H1 (cell line): ENCODE measurements around the gene MIPOL1. TPM values are rescaled to one million over a fixed set of nuclear protein-coding genes. Genes with fewer than 3 reads are reported as not detected.

Experiments used
- CTCF ChIA-PET: fragments of 300-600 bp; sonication (Branson Sonifier 250); formaldehyde crosslinking; loops from one replicate; lab custom pipeline; 2021; ENCODE audit not compliant: partially characterized antibody; lab: Charles Lee
- POLR2A ChIA-PET: fragments of 300-600 bp; sonication (Branson Sonifier 250); formaldehyde crosslinking; loops from one replicate; lab custom pipeline; 2021; ENCODE audit warnings: inconsistent platforms; ENCODE audit not compliant: partially characterized antibody; lab: Charles Lee
- DNase-seq, 2 experiments: peaks; one replicate each; pipeline versions ENCODE4 v3.0.0 to v3.0.0-alpha.2; 2010 to 2022; ENCODE audit warnings: low spot score in 2 of 2, low read depth in 1 of 2, mixed read lengths in 1 of 2
- FAIRE-seq: peaks from 2 replicates; lab custom pipeline; 2011; peaks lifted over from hg19 to GRCh38; lab: Jason Lieb, UNC
- H2AFZ ChIP-seq: 2 replicates; pipeline ENCODE4 v1.8.1; 2012; ENCODE audit warnings: low read length, inconsistent platforms
- H2AK5ac ChIP-seq: 2 replicates; pipeline ENCODE4 v1.6.1; 2013; ENCODE audit warnings: low read depth, low read length
- H2BK120ac ChIP-seq: replicated peaks from 2 replicates; pipeline ENCODE3; 2013; ENCODE audit warnings: low read depth, low read length, inconsistent platforms
- H2BK12ac ChIP-seq: 2 replicates; pipeline ENCODE4 v1.6.1; 2013; ENCODE audit warnings: low read depth, low read length
- H2BK15ac ChIP-seq: 2 replicates; pipeline ENCODE4 v1.6.1; 2013; ENCODE audit warnings: low read length
- H2BK20ac ChIP-seq: 2 replicates; pipeline ENCODE4 v1.6.1; 2013; ENCODE audit warnings: low read length
- H2BK5ac ChIP-seq: 2 replicates; pipeline ENCODE4 v1.6.1; 2013; ENCODE audit warnings: low read depth, low read length
- H3K14ac ChIP-seq: 2 replicates; pipeline ENCODE4 v1.6.1; 2013; ENCODE audit warnings: inconsistent platforms; ENCODE audit not compliant: insufficient read length
- H3K18ac ChIP-seq: 2 replicates; pipeline ENCODE4 v1.6.1; 2013; ENCODE audit warnings: low read length; ENCODE audit errors: extremely low read depth
- H3K23ac ChIP-seq: 2 replicates; pipeline ENCODE4 v1.6.1; 2013; ENCODE audit warnings: inconsistent platforms; ENCODE audit not compliant: insufficient read length
- H3K23me2 ChIP-seq: 2 replicates; pipeline ENCODE4 v1.6.1; 2013; ENCODE audit warnings: low read depth, low read length
- H3K27ac ChIP-seq: 2 replicates; pipeline ENCODE4 v1.6.1; 2011; ENCODE audit warnings: low read depth, low read length, inconsistent platforms
- H3K27me3 ChIP-seq, 4 experiments: replicated peaks in 1 of 4; 1 replicate in 1 of 4; 2 replicates in 3 of 4; pipeline versions ENCODE4 v1.6.1 to v1.8.1; 2011 to 2013; ENCODE audit warnings: low read length in 3 of 4, mild to moderate bottlenecking in 3 of 4, inconsistent platforms in 2 of 4, mixed read lengths in 2 of 4, moderate library complexity in 1 of 4; ENCODE audit not compliant: control insufficient read depth in 3 of 4, insufficient read depth in 3 of 4; ENCODE audit errors: extremely low read depth in 1 of 4
- H3K36me3 ChIP-seq, 4 experiments: 2 replicates each; pipeline versions ENCODE4 v1.6.1 to v1.8.1; 2011 to 2013; ENCODE audit warnings: mild to moderate bottlenecking in 4 of 4, low read length in 3 of 4, moderate library complexity in 2 of 4, control low read depth in 1 of 4, inconsistent platforms in 1 of 4; ENCODE audit not compliant: insufficient read depth in 4 of 4, control insufficient read depth in 2 of 4
- H3K4ac ChIP-seq: replicated peaks from 2 replicates; pipeline ENCODE3; 2013; ENCODE audit warnings: low read length, low read depth, mixed read lengths, inconsistent platforms; ENCODE audit not compliant: insufficient read length
- H3K4me1 ChIP-seq, 4 experiments: replicated peaks in 1 of 4; 1 replicate in 1 of 4; 2 replicates in 3 of 4; pipeline versions ENCODE4 v1.6.1 to v1.8.1; 2011 to 2013; ENCODE audit warnings: low read length in 3 of 4, inconsistent platforms in 2 of 4, mixed read lengths in 1 of 4; ENCODE audit not compliant: insufficient read depth in 4 of 4, control insufficient read depth in 3 of 4
- H3K4me2 ChIP-seq, 2 experiments: 2 replicates each; pipeline versions ENCODE4 v1.6.1 to v1.8.1; 2011 to 2013; ENCODE audit warnings: low read depth in 2 of 2, low read length in 2 of 2, control low read depth in 1 of 2, inconsistent platforms in 1 of 2, mild to moderate bottlenecking in 1 of 2; ENCODE audit not compliant: insufficient read depth in 1 of 2
- H3K4me3 ChIP-seq, 4 experiments: fragments of 200-600, 300-600 bp in 1 of 4; sonication (generic), shearing (Covaris generic), sonication (Bioruptor Twin) in 1 of 4; 2 replicates each; pipeline versions ENCODE4 v1.5.1 to v1.8.1; 2011 to 2016; ENCODE audit warnings: low read length in 4 of 4, low read depth in 3 of 4, control low read depth in 2 of 4, inconsistent platforms in 2 of 4, mild to moderate bottlenecking in 2 of 4, mixed read lengths in 1 of 4, moderate library complexity in 1 of 4; ENCODE audit not compliant: insufficient read depth in 2 of 4; ENCODE audit errors: extremely low read depth in 1 of 4
- H3K56ac ChIP-seq: replicated peaks from 2 replicates; pipeline ENCODE3; 2013; ENCODE audit warnings: low read depth, mild to moderate bottlenecking, mixed read lengths, low read length, inconsistent platforms; ENCODE audit not compliant: insufficient read length
- H3K79me1 ChIP-seq: 2 replicates; pipeline ENCODE4 v1.6.1; 2013; ENCODE audit warnings: low read depth, low read length, control low read depth
- H3K79me2 ChIP-seq, 2 experiments: 2 replicates each; pipeline versions ENCODE4 v1.6.1 to v1.8.1; 2012 to 2013; ENCODE audit warnings: low read length in 2 of 2, mild to moderate bottlenecking in 2 of 2, inconsistent platforms in 1 of 2; ENCODE audit not compliant: insufficient read depth in 2 of 2, control insufficient read depth in 1 of 2
- H3K9ac ChIP-seq, 4 experiments: replicated peaks in 1 of 4; 1 replicate in 1 of 4; 2 replicates in 3 of 4; pipeline versions ENCODE4 v1.6.1 to v1.8.1; 2011 to 2013; ENCODE audit warnings: low read depth in 3 of 4, low read length in 3 of 4, control low read depth in 2 of 4, mild to moderate bottlenecking in 2 of 4, moderate library complexity in 2 of 4, inconsistent platforms in 1 of 4; ENCODE audit errors: extremely low read depth in 1 of 4
- H3K9me3 ChIP-seq, 2 experiments: 2 replicates each; pipeline versions ENCODE4 v1.6.1 to v1.8.1; 2012 to 2013; ENCODE audit warnings: mild to moderate bottlenecking in 2 of 2, moderate library complexity in 2 of 2, control low read depth in 1 of 2, inconsistent platforms in 1 of 2, low read depth in 1 of 2, low read length in 1 of 2, mixed read lengths in 1 of 2; ENCODE audit not compliant: insufficient read depth in 2 of 2
- H4K20me1 ChIP-seq, 2 experiments: replicated peaks in 1 of 2; 2 replicates each; pipeline versions ENCODE3 to v1.8.1; 2011 to 2013; ENCODE audit warnings: inconsistent platforms in 2 of 2, low read length in 2 of 2, mild to moderate bottlenecking in 1 of 2; ENCODE audit not compliant: insufficient read depth in 2 of 2, control insufficient read depth in 1 of 2
- H4K5ac ChIP-seq: 2 replicates; pipeline ENCODE4 v1.6.1; 2013; ENCODE audit warnings: low read length, low read depth, mixed read lengths, inconsistent platforms; ENCODE audit not compliant: insufficient read length
- H4K8ac ChIP-seq: 2 replicates; pipeline ENCODE4 v1.8.0; 2013; ENCODE audit warnings: mild to moderate bottlenecking, moderate library complexity, low read length, inconsistent platforms; ENCODE audit not compliant: insufficient read depth; ENCODE audit errors: extremely low read depth
- H4K91ac ChIP-seq: replicated peaks from 2 replicates; pipeline ENCODE3; 2013; ENCODE audit warnings: low read length, mixed read lengths, inconsistent platforms; ENCODE audit not compliant: insufficient read length
- CTCF ChIP-seq, 3 experiments: IDR thresholded peaks; 1 replicate in 2 of 3; 2 replicates in 1 of 3; pipeline versions ENCODE4 v1.5.1 to v1.6.1; 2011; ENCODE audit warnings: low read length in 3 of 3, mild to moderate bottlenecking in 3 of 3, inconsistent platforms in 2 of 3, low read depth in 1 of 3, moderate library complexity in 1 of 3; ENCODE audit not compliant: insufficient read depth in 1 of 3; ENCODE audit errors: control extremely low read depth in 1 of 3
- JUND ChIP-seq: IDR thresholded peaks from 2 replicates; pipeline ENCODE4 v1.6.1; 2011; ENCODE audit warnings: mild to moderate bottlenecking, improper control_type of control experiment, low read length
- KDM4A ChIP-seq: IDR thresholded peaks from one replicate; pipeline ENCODE4 v1.7.1; 2012; ENCODE audit warnings: low read depth, mild to moderate bottlenecking, moderate library complexity, low read length, inconsistent platforms; ENCODE audit not compliant: severe bottlenecking
- SIX5 ChIP-seq: IDR thresholded peaks from 2 replicates; pipeline ENCODE4 v1.6.1; 2011; ENCODE audit warnings: mild to moderate bottlenecking, low read depth, low read length
- SP1 ChIP-seq: IDR thresholded peaks from 2 replicates; pipeline ENCODE4 v1.6.1; 2011; ENCODE audit warnings: low read depth, low read length
- WGBS, 2 experiments: shearing (Covaris generic) in 1 of 2; methylation state at CpG; one replicate each; pipeline versions ENCODE4 v1.1.6 to v1.1.7; 2013 to 2015; ENCODE audit warnings: low lambda C conversion rate in 2 of 2, mixed read lengths in 2 of 2, inconsistent platforms in 1 of 2, low coverage in 1 of 2, missing lambda C conversion rate in 1 of 2; ENCODE audit not compliant: insufficient replicate concordance in 2 of 2, insufficient coverage in 1 of 2, insufficient read length in 1 of 2; ENCODE audit errors: extremely low coverage in 1 of 2, missing lambda C conversion rate in 1 of 2; 5-methylcytosine and 5-hydroxymethylcytosine counted together
- polyA plus RNA-seq, 7 experiments: library from polyadenylated mRNA; depleted of rRNA in 3 of 7; stranded (reverse) in 5 of 7; unstranded in 2 of 7; fragments of >200 nt in 5 of 7; fragments of 200-250 nt in 2 of 7; gene quantifications; 1 replicate in 5 of 7; 2 replicates in 1 of 7; 4 replicates in 1 of 7; pipeline versions ENCODE4 v1.2.1 to v1.2.3, GENCODE V29; 2011 to 2013; ENCODE audit warnings: missing spikeins in 2 of 7, mixed read lengths in 2 of 7
- total RNA-seq: library from RNA; stranded (reverse); fragmentation: NEBNext Ultra II Directional; extraction: Animal tissue kit (Norgen Biotek cat#: 25700); gene quantifications from 2 replicates; pipeline ENCODE4 v1.2.1, GENCODE V29; 2021

MIPOL1 gene
- total and polyA plus RNA-seq, 2 of the 8 experiments (the other 6 are each of a cell fraction or from before 2014, with no cell fraction given): 2.8 to 23.9 TPM

GRCh38 chr14:37198273-37198598, 499 bp downstream of the MIPOL1 start:
- TF ChIP-seq SP1: no peak
- TF ChIP-seq KDM4A: no peak
- no peak for TF ChIP-seq SIX5
- peak in 1 of 3 experiments; percentile 16; a peak in 1 of 4 replicates for TF ChIP-seq CTCF (IDR thresholded peaks at IDR 0.05; ENCODE audit: control extremely low read depth in 1 of 3, insufficient read depth in 1 of 3, low read depth in 1 of 3, low read length in 3 of 3)
- no peak for TF ChIP-seq JUND
- DNase-seq (no peak), FAIRE-seq (no peak)
- H4K5ac ChIP-seq: no peak overlapping the region
- peaks cover 0 to 41% of the 10 kb centered on the region in 2 experiments; a peak in 2 of 4 replicates for H3K79me2 ChIP-seq
- ChIA-PET POLR2A (interaction anchor here (0.6 to 2.8 kb wide), 6 partner anchors 11 to 403 kb away, joined by 3 to 15 read pairs (median 4); partner anchors contain the start of gene SLC25A21), CTCF (interaction anchor here (0.6 to 2.6 kb wide), 6 partner anchors 9 to 692 kb away, joined by 3 to 11 read pairs (median 3); no protein-coding TSS in a partner anchor)
- no peaks in the 10 kb centered on the region for H3K79me1 ChIP-seq
- peaks cover 0 to 2% of the 10 kb centered on the region in 2 experiments for H4K20me1 ChIP-seq
- H3K4me3 ChIP-seq: peak overlapping the region; percentile 62 to 81 (median 72)
- WGBS, 2 experiments: 29% methylated on average over 11 of the region's 11 CpGs; no CpG with 5 or more reads in 1 of the 2 experiments
- H2AFZ ChIP-seq: 0 out of 2 replicates have a peak overlapping the region, but pooled peaks have one; percentile 61
- H3K4ac ChIP-seq: no peak overlapping the region
- H3K4me2 ChIP-seq: peak overlapping the region; percentile 83 to 93
- no peak overlapping the region for H2BK20ac ChIP-seq
- H2BK5ac ChIP-seq: no peak overlapping the region
- peaks cover 0 to 3% (median 0%) of the 10 kb centered on the region in 4 experiments; a peak in 2 of 7 replicates for H3K4me1 ChIP-seq
- no peak overlapping the region for H3K27ac ChIP-seq
- peak overlapping the region in 3 of 4 experiments; percentile 45 to 83 (median 78); a peak in 5 of 7 replicates for H3K9ac ChIP-seq
- H3K14ac ChIP-seq: no peak overlapping the region
- H3K56ac ChIP-seq: no peak overlapping the region
- H2AK5ac ChIP-seq: no peak overlapping the region
- no peak overlapping the region for H4K91ac ChIP-seq
- no peaks in the 10 kb centered on the region for H3K27me3 ChIP-seq
- H3K36me3 ChIP-seq: no peaks in the 10 kb centered on the region
- H3K23ac ChIP-seq: no peak overlapping the region
- no peak overlapping the region for H4K8ac ChIP-seq
- H3K23me2 ChIP-seq: peaks cover 3% of the 10 kb centered on the region; the same call in 1 of the 2 replicates
- no peaks in the 10 kb centered on the region for H3K9me3 ChIP-seq
- H2BK120ac ChIP-seq: no peak overlapping the region
- no peak overlapping the region for H2BK15ac ChIP-seq
- H2BK12ac ChIP-seq: no peak overlapping the region
- no peak overlapping the region for H3K18ac ChIP-seq
